ENCODE data around the gene CALB2.

DNA sequence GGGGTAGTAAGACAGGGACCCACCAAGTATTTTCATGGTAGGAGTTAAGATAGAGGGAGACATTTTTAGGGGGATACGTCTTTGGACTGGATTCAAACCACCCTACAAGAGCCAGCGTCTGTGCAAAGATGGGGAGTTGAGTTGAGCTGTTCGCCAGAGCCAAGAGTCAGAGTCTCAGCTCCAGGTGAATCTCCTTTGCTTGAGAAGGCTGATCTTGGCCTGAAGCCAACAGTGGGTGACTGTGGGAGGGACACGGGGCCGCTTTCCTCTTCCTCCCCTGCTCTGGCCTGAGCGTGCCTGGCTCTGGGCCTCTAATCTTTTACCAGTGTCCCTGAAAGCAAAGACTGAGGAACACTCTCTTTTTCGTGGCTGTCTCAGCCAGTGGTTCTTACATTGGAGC is 78.0 kb downstream of the CALB2 start:
- no peak for TF ChIP-seq ZFX (IDR thresholded peaks at IDR 0.05; ENCODE audit: borderline replicate concordance)
- TF ChIP-seq CTCF (IDR thresholded peaks at IDR 0.05), result no peak

Measured in 22Rv1 (cell line).